B cell (primary cell): ENCODE measurements around the gene SCARB1.

ENCODE experiments used
- CTCF ChIP-seq: fragments of 200-600 bp; IDR thresholded peaks from one replicate; pipeline ENCODE4 v1.8.0; 2022; ENCODE audit warnings: antibody characterized with exemption, mild to moderate bottlenecking
- EZH2 ChIP-seq: IDR thresholded peaks from 2 replicates; pipeline ENCODE4 v1.6.1; 2012; ENCODE audit warnings: borderline replicate concordance, low read depth, mild to moderate bottlenecking, moderate library complexity, low read length; ENCODE audit not compliant: insufficient read depth, poor library complexity, severe bottlenecking

GRCh38 chr12:124747426-124748161, 116.1 kb downstream of the SCARB1 start:
- TF ChIP-seq CTCF (no peak), EZH2 (no peak)
